WTC11 (cell line): ENCODE results near the gene YPEL4. TPM values are rescaled to one million over a fixed set of nuclear protein-coding genes. Genes with fewer than 3 reads are reported as not detected.
A peak's percentile ranks its signal among the peaks of the same experiment; 100 is the strongest.

Source experiments
- ATAC-seq: fragments of 200-7000 bp; cut with Tn5 transposase; 2 replicates; pipeline ENCODE4 v1.10.0; 2021; ENCODE audit warnings: mild to moderate bottlenecking, moderate library complexity
- CTCF ChIA-PET: fragments of 300-600 bp; sonication (Branson Sonifier 250); formaldehyde crosslinking; loops from one replicate; lab custom pipeline; 2021; ENCODE audit warnings: antibody characterized with exemption; lab: Charles Lee
- POLR2A ChIA-PET: fragments of 350-600 bp; sonication (Branson Sonifier 250); formaldehyde crosslinking; loops from one replicate; lab custom pipeline; 2021; ENCODE audit warnings: antibody characterized with exemption; lab: Charles Lee
- DNase-seq: peaks from one replicate; pipeline ENCODE4 v3.0.0; 2021; ENCODE audit warnings: low spot score
- H3K27ac Mint-ChIP-seq: 2 replicates; pipeline ENCODE4 v1.8.0; 2021; ENCODE audit warnings: mixed read lengths
- H3K27me3 Mint-ChIP-seq: 2 replicates; pipeline ENCODE4 v1.8.0; 2021; ENCODE audit warnings: low read depth, mild to moderate bottlenecking, moderate library complexity, mixed read lengths
- H3K36me3 Mint-ChIP-seq: 2 replicates; pipeline ENCODE4 v1.8.0; 2021; ENCODE audit warnings: mixed read lengths
- H3K4me1 Mint-ChIP-seq: 2 replicates; pipeline ENCODE4 v1.8.0; 2022; ENCODE audit warnings: mixed read lengths
- H3K4me3 Mint-ChIP-seq: 2 replicates; pipeline ENCODE4 v1.8.0; 2021; ENCODE audit warnings: mild to moderate bottlenecking, moderate library complexity, mixed read lengths
- H3K9me3 Mint-ChIP-seq: 2 replicates; pipeline ENCODE4 v1.8.0; 2021; ENCODE audit warnings: mixed read lengths
- AR ChIP-seq: fragments of 250-450 bp; sonication (Bioruptor Pico); IDR thresholded peaks from 2 replicates; pipeline ENCODE4 v1.9.0; 2021; ENCODE audit warnings: mild to moderate bottlenecking
- CBFB ChIP-seq: sonication (generic); formaldehyde crosslinking; IDR thresholded peaks from 2 replicates; pipeline ENCODE4 v1.8.1; 2022; ENCODE audit warnings: mild to moderate bottlenecking, low read depth, missing genetic modification reagents
- ETV6 ChIP-seq: sonication (generic); formaldehyde crosslinking; IDR thresholded peaks from 2 replicates; pipeline ENCODE4 v1.8.1; 2022; ENCODE audit warnings: mild to moderate bottlenecking, missing genetic modification reagents
- JUN ChIP-seq: sonication (generic); formaldehyde crosslinking; IDR thresholded peaks from 2 replicates; pipeline ENCODE4 v1.8.0; 2023; ENCODE audit warnings: mild to moderate bottlenecking, missing genetic modification reagents
- KAT7 ChIP-seq: sonication (generic); formaldehyde crosslinking; IDR thresholded peaks from 2 replicates; pipeline ENCODE4 v1.8.1; 2023; ENCODE audit warnings: missing genetic modification reagents, mild to moderate bottlenecking, borderline replicate concordance
- NFYB ChIP-seq: sonication (generic); formaldehyde crosslinking; conservative IDR thresholded peaks from 2 replicates; pipeline ENCODE4 v1.8.0; 2022; ENCODE audit warnings: low read depth, missing genetic modification reagents
- NR3C1 ChIP-seq: sonication (generic); formaldehyde crosslinking; conservative IDR thresholded peaks from 2 replicates; pipeline ENCODE4 v1.8.1; 2023; ENCODE audit warnings: low read depth, mild to moderate bottlenecking, missing genetic modification reagents
- OVOL2 ChIP-seq: fragments of 250-450 bp; sonication (Bioruptor Pico); IDR thresholded peaks from 2 replicates; pipeline ENCODE4 v1.9.0; 2021; ENCODE audit warnings: mild to moderate bottlenecking, borderline replicate concordance
- TCF7 ChIP-seq: sonication (generic); formaldehyde crosslinking; IDR thresholded peaks from 2 replicates; pipeline ENCODE4 v1.8.0; 2022; ENCODE audit warnings: mild to moderate bottlenecking, low read depth, missing genetic modification reagents, moderate library complexity
- ZNF121 ChIP-seq: sonication (generic); formaldehyde crosslinking; IDR thresholded peaks from 2 replicates; pipeline ENCODE4 v1.8.0; 2023; ENCODE audit warnings: missing genetic modification reagents
- ZNF532 ChIP-seq: fragments of 250-450 bp; sonication (Bioruptor Pico); IDR thresholded peaks from 2 replicates; pipeline ENCODE4 v1.9.0; 2021; ENCODE audit warnings: mild to moderate bottlenecking, borderline replicate concordance
- total RNA-seq: library from RNA; stranded (reverse); gene quantifications from 3 replicates; pipeline ENCODE4 v1.2.3, GENCODE V29; 2021
- TF ChIP-seq, protein P1 (sequence below): sonication (generic); formaldehyde crosslinking; IDR thresholded peaks from 2 replicates; pipeline ENCODE4 v1.8.0; 2023; ENCODE audit warnings: mild to moderate bottlenecking, missing genetic modification reagents
- TF ChIP-seq, protein P2 (sequence below): sonication (generic); formaldehyde crosslinking; IDR thresholded peaks from 2 replicates; pipeline ENCODE4 v1.8.1; 2022; ENCODE audit warnings: missing genetic modification reagents, borderline replicate concordance
- TF ChIP-seq, protein P3 (sequence below): fragments of 200-600 bp; IDR thresholded peaks from 2 replicates; pipeline ENCODE4 v1.8.0; 2022; ENCODE audit warnings: antibody characterized with exemption
- TF ChIP-seq, protein P4 (sequence below): sonication (generic); formaldehyde crosslinking; IDR thresholded peaks from 2 replicates; pipeline ENCODE4 v1.8.1; 2022; ENCODE audit warnings: low read depth, missing genetic modification reagents, borderline replicate concordance

YPEL4 gene
- total RNA-seq, 1 experiment from 2014 or later = 0.15 TPM

DNA sequence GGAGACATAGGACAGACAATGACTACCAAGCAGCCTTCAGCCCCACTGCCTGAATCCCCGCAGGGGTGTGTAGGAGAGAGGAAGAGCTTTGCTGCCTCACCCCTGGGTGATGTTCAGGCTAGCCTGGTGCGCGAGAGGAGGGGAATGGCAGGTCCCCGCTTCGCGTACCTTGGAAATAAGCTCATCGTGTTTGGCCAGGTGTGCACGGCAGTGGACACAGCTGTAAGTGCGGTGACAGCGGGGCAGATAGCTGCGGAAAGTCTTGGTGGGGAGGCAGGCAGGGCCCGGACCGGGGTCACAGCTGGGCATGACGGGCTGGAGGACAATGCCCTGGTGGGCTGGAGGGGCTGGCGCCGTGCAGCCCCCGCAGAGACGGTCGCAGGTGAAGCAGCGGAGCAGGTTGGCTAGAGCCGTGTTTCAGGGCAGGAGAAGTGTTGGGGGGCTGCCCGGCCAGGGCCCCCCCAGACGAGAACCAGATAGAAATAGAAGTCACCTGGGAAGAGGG, 2.9 kb downstream of the YPEL4 start (continued):
- no peak for TF ChIP-seq JUN (CRISPR knock-in tag)

GRCh38 chr11:57646194-57646798, 3.4 kb downstream of the YPEL4 start:
- Mint-ChIP-seq H3K9me3 (no peaks in the 10 kb centered on the region), H3K4me3 (peak overlapping the region; percentile 80), H3K4me1 (peaks cover 95% of the 10 kb centered on the region)
- no peak; the same call in 1 of the 2 replicates for ATAC-seq
- no peak for TF ChIP-seq ETV6 (CRISPR knock-in tag)
- TF ChIP-seq KAT7 = peak; percentile 64; the same call in 1 of the 2 replicates
- no peak for TF ChIP-seq JUN (CRISPR knock-in tag)
- TF ChIP-seq, protein P1, sequence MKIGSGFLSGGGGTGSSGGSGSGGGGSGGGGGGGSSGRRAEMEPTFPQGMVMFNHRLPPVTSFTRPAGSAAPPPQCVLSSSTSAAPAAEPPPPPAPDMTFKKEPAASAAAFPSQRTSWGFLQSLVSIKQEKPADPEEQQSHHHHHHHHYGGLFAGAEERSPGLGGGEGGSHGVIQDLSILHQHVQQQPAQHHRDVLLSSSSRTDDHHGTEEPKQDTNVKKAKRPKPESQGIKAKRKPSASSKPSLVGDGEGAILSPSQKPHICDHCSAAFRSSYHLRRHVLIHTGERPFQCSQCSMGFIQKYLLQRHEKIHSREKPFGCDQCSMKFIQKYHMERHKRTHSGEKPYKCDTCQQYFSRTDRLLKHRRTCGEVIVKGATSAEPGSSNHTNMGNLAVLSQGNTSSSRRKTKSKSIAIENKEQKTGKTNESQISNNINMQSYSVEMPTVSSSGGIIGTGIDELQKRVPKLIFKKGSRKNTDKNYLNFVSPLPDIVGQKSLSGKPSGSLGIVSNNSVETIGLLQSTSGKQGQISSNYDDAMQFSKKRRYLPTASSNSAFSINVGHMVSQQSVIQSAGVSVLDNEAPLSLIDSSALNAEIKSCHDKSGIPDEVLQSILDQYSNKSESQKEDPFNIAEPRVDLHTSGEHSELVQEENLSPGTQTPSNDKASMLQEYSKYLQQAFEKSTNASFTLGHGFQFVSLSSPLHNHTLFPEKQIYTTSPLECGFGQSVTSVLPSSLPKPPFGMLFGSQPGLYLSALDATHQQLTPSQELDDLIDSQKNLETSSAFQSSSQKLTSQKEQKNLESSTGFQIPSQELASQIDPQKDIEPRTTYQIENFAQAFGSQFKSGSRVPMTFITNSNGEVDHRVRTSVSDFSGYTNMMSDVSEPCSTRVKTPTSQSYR (CRISPR knock-in tag) = peak; percentile 49; the same call in 1 of the 2 replicates
- TF ChIP-seq NFYB = 0 out of 2 replicates have a peak, but pooled peaks have one; percentile 4
- no peak for TF ChIP-seq NR3C1 (CRISPR knock-in tag)
- TF ChIP-seq, all 79 proteins: peak for 3
- POLR2A ChIA-PET = interaction anchor here (0.6 to 4.2 kb wide), 14 partner anchors 9 to 153 kb away, joined by 3 to 33 read pairs (median 5); partner anchors contain the start of genes SERPING1, TIMM10 and UBE2L6
- CTCF ChIA-PET = interaction anchor here (0.9 to 4.0 kb wide), 7 partner anchors 16 to 215 kb away, joined by 3 to 51 read pairs (median 5); partner anchors contain the start of gene UBE2L6
- Mint-ChIP-seq H3K36me3 (peaks cover 23% of the 10 kb centered on the region), H3K27me3 (peaks cover 26% of the 10 kb centered on the region), H3K27ac (peak overlapping the region; percentile 93)
- no peak for DNase-seq

- peaks cover 20% of the 10 kb centered on the region for H3K27me3 Mint-ChIP-seq
- H3K4me1 Mint-ChIP-seq = peaks cover 95% of the 10 kb centered on the region
- ChIA-PET POLR2A (interaction anchor here (1.0 to 4.2 kb wide), 5 partner anchors 48 to 119 kb away, joined by 3 to 33 read pairs (median 21); partner anchors contain the start of genes SERPING1 and UBE2L6), CTCF (interaction anchor here (1.3 to 7.6 kb wide), 13 partner anchors 11 to 266 kb away, joined by 4 to 363 read pairs (median 13); partner anchors contain the start of genes CLP1, RTN4RL2, SERPING1 and SMTNL1)
- DNase-seq (peak; percentile 37), ATAC-seq (peak; percentile 3)
- peak overlapping the region; percentile 92 for H3K27ac Mint-ChIP-seq
- H3K9me3 Mint-ChIP-seq = no peaks in the 10 kb centered on the region
- H3K4me3 Mint-ChIP-seq = peak overlapping the region; percentile 80
- H3K36me3 Mint-ChIP-seq = peaks cover 30% of the 10 kb centered on the region
- TF ChIP-seq ZNF121 (no peak), AR (no peak), OVOL2 (no peak), CBFB (CRISPR knock-in tag) (no peak), TCF7 (CRISPR knock-in tag) (no peak), ZNF532 (no peak)
- TF ChIP-seq, protein P2, sequence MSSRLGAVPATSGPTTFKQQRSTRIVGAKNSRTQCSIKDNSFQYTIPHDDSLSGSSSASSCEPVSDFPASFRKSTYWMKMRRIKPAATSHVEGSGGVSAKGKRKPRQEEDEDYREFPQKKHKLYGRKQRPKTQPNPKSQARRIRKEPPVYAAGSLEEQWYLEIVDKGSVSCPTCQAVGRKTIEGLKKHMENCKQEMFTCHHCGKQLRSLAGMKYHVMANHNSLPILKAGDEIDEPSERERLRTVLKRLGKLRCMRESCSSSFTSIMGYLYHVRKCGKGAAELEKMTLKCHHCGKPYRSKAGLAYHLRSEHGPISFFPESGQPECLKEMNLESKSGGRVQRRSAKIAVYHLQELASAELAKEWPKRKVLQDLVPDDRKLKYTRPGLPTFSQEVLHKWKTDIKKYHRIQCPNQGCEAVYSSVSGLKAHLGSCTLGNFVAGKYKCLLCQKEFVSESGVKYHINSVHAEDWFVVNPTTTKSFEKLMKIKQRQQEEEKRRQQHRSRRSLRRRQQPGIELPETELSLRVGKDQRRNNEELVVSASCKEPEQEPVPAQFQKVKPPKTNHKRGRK (CRISPR knock-in tag) = no peak
- TF ChIP-seq, protein P3, sequence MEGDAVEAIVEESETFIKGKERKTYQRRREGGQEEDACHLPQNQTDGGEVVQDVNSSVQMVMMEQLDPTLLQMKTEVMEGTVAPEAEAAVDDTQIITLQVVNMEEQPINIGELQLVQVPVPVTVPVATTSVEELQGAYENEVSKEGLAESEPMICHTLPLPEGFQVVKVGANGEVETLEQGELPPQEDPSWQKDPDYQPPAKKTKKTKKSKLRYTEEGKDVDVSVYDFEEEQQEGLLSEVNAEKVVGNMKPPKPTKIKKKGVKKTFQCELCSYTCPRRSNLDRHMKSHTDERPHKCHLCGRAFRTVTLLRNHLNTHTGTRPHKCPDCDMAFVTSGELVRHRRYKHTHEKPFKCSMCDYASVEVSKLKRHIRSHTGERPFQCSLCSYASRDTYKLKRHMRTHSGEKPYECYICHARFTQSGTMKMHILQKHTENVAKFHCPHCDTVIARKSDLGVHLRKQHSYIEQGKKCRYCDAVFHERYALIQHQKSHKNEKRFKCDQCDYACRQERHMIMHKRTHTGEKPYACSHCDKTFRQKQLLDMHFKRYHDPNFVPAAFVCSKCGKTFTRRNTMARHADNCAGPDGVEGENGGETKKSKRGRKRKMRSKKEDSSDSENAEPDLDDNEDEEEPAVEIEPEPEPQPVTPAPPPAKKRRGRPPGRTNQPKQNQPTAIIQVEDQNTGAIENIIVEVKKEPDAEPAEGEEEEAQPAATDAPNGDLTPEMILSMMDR = no peak
- TF ChIP-seq, protein P4, sequence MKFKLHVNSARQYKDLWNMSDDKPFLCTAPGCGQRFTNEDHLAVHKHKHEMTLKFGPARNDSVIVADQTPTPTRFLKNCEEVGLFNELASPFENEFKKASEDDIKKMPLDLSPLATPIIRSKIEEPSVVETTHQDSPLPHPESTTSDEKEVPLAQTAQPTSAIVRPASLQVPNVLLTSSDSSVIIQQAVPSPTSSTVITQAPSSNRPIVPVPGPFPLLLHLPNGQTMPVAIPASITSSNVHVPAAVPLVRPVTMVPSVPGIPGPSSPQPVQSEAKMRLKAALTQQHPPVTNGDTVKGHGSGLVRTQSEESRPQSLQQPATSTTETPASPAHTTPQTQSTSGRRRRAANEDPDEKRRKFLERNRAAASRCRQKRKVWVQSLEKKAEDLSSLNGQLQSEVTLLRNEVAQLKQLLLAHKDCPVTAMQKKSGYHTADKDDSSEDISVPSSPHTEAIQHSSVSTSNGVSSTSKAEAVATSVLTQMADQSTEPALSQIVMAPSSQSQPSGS (CRISPR knock-in tag) = no peak
Measured at GRCh38 chr11:57645689-57646085, 4.0 kb downstream of the YPEL4 start.
